A673 (cell line): ENCODE results near the gene GABRA1. TPM values are rescaled to one million over a fixed set of nuclear protein-coding genes. Genes with fewer than 3 reads are reported as not detected.

ENCODE experiments used
- BruUV-seq: library from RNA; stranded (reverse); fragments of 400-500 nt; replicated peaks from 2 replicates; lab custom pipeline; 2021; lab: Mats Ljungman, UMichigan
- CTCF ChIA-PET: fragments of 300-600 bp; sonication (Branson Sonifier 250); formaldehyde crosslinking; loops from one replicate; lab custom pipeline; 2022; ENCODE audit warnings: antibody characterized with exemption; lab: Charles Lee
- POLR2A ChIA-PET: fragments of 300-600 bp; sonication (Branson Sonifier 250); formaldehyde crosslinking; loops from one replicate; lab custom pipeline; 2022; ENCODE audit warnings: antibody characterized with exemption; ENCODE audit not compliant: low non-redundant PET; lab: Charles Lee
- DNase-seq: peaks from one replicate; pipeline ENCODE4 v3.0.0-alpha.2; 2015; ENCODE audit warnings: low spot score
- H3K27ac ChIP-seq: fragments of 200-600 bp; sonication (generic); 2 replicates; pipeline ENCODE4 v1.5.1; 2016; ENCODE audit warnings: mixed run types, low read depth, mild to moderate bottlenecking, mixed read lengths, antibody characterized with exemption, low read length; ENCODE audit not compliant: poor library complexity, severe bottlenecking
- H3K27me3 ChIP-seq: fragments of 200-600 bp; sonication (generic); replicated peaks from 2 replicates; pipeline ENCODE4 v1.6.1; 2017; ENCODE audit warnings: mixed run types, low read depth, mild to moderate bottlenecking, mixed read lengths, antibody characterized with exemption, low read length; ENCODE audit not compliant: insufficient read depth, poor library complexity
- H3K36me3 ChIP-seq: fragments of 200-600 bp; sonication (generic); 2 replicates; pipeline ENCODE4 v1.6.1; 2016; ENCODE audit warnings: mixed run types, mild to moderate bottlenecking, mixed read lengths, antibody characterized with exemption, low read length; ENCODE audit not compliant: insufficient read depth, poor library complexity, severe bottlenecking
- H3K4me1 ChIP-seq: fragments of 200-600 bp; sonication (generic); 2 replicates; pipeline ENCODE4 v1.6.1; 2017; ENCODE audit warnings: mixed run types, mild to moderate bottlenecking, mixed read lengths, antibody characterized with exemption, low read length; ENCODE audit not compliant: insufficient read depth, poor library complexity, severe bottlenecking
- H3K4me3 ChIP-seq: fragments of 200-600 bp; sonication (generic); 2 replicates; pipeline ENCODE4 v1.5.1; 2016; ENCODE audit warnings: low read depth, mixed run types, mild to moderate bottlenecking, mixed read lengths, low read length; ENCODE audit not compliant: poor library complexity, severe bottlenecking
- H3K9me3 ChIP-seq: fragments of 200-600 bp; sonication (generic); 2 replicates; pipeline ENCODE4 v1.6.1; 2016; ENCODE audit warnings: mixed run types, low read depth, mild to moderate bottlenecking, mixed read lengths, antibody characterized with exemption, low read length; ENCODE audit not compliant: poor library complexity, severe bottlenecking
- EZH2 ChIP-seq: fragments of 200-600 bp; sonication (generic); IDR thresholded peaks from 2 replicates; pipeline ENCODE4 v1.6.1; 2017; ENCODE audit warnings: borderline replicate concordance, low read depth, mild to moderate bottlenecking, mixed read lengths, antibody characterized with exemption, low read length; ENCODE audit not compliant: poor library complexity, severe bottlenecking
- intact Hi-C: fragments of 100-400 bp; cut with micrococcal nuclease; formaldehyde crosslinking; loops from one replicate; pipeline ENCODE4 v1.10.0; 2022; ENCODE audit not compliant: unreplicated experiment
- total RNA-seq: library from RNA; stranded (reverse); gene quantifications from 2 replicates; pipeline ENCODE4 v1.2.3, GENCODE V29; 2021
- TF ChIP-seq, protein P1 (sequence below): fragments of 300-800, 200-600 bp; sonication (generic); conservative IDR thresholded peaks from 2 replicates; pipeline ENCODE4 v1.5.1; 2017; ENCODE audit warnings: low read depth, mild to moderate bottlenecking, antibody characterized with exemption, low read length, moderate library complexity, mixed read lengths

Gene GABRA1
- total RNA-seq, 1 experiment from 2014 or later = not detected

- no peaks in the 10 kb centered on the region for H3K4me1 ChIP-seq
- BruUV-seq = no TSS peak
- H3K4me3 ChIP-seq = no peak overlapping the region
- no peaks in the 10 kb centered on the region for H3K36me3 ChIP-seq
- no peak overlapping the region for H3K27ac ChIP-seq
- intact Hi-C loops = no loop called here
- H3K27me3 ChIP-seq = peaks cover 15% of the 10 kb centered on the region
- no peaks in the 10 kb centered on the region for H3K9me3 ChIP-seq
- DNase-seq = no peak
- POLR2A ChIA-PET = no interaction called here
- TF ChIP-seq EZH2 = no peak
- TF ChIP-seq, protein P1, sequence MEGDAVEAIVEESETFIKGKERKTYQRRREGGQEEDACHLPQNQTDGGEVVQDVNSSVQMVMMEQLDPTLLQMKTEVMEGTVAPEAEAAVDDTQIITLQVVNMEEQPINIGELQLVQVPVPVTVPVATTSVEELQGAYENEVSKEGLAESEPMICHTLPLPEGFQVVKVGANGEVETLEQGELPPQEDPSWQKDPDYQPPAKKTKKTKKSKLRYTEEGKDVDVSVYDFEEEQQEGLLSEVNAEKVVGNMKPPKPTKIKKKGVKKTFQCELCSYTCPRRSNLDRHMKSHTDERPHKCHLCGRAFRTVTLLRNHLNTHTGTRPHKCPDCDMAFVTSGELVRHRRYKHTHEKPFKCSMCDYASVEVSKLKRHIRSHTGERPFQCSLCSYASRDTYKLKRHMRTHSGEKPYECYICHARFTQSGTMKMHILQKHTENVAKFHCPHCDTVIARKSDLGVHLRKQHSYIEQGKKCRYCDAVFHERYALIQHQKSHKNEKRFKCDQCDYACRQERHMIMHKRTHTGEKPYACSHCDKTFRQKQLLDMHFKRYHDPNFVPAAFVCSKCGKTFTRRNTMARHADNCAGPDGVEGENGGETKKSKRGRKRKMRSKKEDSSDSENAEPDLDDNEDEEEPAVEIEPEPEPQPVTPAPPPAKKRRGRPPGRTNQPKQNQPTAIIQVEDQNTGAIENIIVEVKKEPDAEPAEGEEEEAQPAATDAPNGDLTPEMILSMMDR = no peak
- CTCF ChIA-PET = no interaction called here
Observed at GRCh38 chr5:161863811-161864210, 15.9 kb downstream of the GABRA1 start.

- POLR2A ChIA-PET = no interaction called here
Observed at GRCh38 chr5:161865510-161865909, 17.6 kb downstream of the GABRA1 start.

DNA sequence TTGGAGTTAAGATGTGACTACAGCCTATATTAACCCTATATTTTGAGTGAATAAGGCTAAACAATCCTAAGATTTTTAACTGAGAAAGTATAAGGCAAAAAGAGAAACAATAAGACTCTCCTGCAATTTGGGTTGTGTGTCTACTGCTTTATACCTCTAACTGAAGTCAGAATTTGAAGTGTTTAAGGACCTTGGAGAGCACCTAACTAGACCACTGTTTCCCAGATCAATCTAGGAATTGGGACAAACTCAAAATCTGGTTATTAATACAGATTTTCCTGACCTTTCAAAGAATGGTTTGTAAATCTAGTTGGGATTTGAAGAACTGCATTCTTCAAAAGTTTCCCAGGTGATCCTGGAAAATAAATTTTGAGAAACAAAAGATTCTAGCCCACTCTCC is 42.1 kb downstream of the GABRA1 start:
- no TSS peak for BruUV-seq
- Histone ChIP-seq H3K4me1 (no peaks in the 10 kb centered on the region), H3K9me3 (no peaks in the 10 kb centered on the region), H3K36me3 (no peaks in the 10 kb centered on the region), H3K4me3 (no peak overlapping the region), H3K27ac (no peak overlapping the region), H3K27me3 (peaks cover 4% of the 10 kb centered on the region)
- no peak for DNase-seq
- intact Hi-C loops = no loop called here
- no peak for TF ChIP-seq EZH2
- TF ChIP-seq, protein P1 = no peak
- POLR2A ChIA-PET = no interaction called here
- CTCF ChIA-PET = no interaction called here

More at GRCh38 chr5:161865510-161865909, 17.6 kb downstream of the GABRA1 start:
- Histone ChIP-seq H3K9me3 (no peaks in the 10 kb centered on the region), H3K27me3 (peaks cover 9% of the 10 kb centered on the region), H3K27ac (no peak overlapping the region), H3K4me3 (no peak overlapping the region), H3K36me3 (no peaks in the 10 kb centered on the region), H3K4me1 (no peaks in the 10 kb centered on the region)
- no peak for TF ChIP-seq EZH2
- TF ChIP-seq, protein P1 = no peak
- intact Hi-C loops = no loop called here
- BruUV-seq = no TSS peak
- CTCF ChIA-PET = no interaction called here
- no peak for DNase-seq
